ENCODE measurements around the gene AGBL1.
"Not testable (repeated sequence)": the region's sequence is repeated elsewhere in the genome, so short reads cannot be mapped to it uniquely, and the experiment has no call there.

Gene AGBL1

DNA sequence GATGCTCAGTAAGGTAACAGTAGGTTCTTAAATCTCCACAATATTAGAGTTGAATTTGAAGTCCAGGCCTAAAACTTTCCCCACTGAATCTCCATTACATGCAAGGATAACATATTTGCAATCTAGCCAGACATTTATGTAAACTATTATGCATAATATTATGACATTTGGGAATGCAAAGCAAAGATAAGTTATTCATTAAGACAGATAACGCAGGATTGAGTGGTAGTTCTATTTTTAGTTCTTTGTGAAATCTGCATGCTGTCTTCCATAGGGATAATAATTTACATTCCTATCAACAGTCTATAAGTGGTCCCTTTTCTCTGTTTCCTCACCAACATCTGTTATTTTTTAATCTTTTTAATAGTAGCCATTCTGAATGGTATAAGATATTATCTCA is 333.5 kb downstream of the AGBL1 start:
- no peak for DNase-seq

DNA sequence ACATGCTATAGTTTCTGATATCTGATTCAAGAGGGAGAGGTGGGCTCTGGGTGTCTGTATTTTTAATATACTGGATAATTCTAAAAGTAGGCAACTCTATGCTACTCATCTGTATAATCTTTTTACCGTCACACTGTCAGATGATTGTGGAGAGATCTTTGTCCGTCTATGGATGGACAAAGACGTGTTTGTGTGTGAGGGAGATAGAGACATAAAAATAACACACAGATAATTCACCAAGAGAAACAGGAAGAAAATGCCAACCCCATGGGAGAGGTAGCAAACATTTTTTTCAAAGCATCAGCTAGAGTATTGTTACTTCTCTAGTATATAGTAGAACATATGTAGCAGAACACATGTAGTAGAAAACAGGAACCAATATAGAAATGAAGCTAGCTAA is 346.1 kb downstream of the AGBL1 start:
- DNase-seq: no peak

DNA sequence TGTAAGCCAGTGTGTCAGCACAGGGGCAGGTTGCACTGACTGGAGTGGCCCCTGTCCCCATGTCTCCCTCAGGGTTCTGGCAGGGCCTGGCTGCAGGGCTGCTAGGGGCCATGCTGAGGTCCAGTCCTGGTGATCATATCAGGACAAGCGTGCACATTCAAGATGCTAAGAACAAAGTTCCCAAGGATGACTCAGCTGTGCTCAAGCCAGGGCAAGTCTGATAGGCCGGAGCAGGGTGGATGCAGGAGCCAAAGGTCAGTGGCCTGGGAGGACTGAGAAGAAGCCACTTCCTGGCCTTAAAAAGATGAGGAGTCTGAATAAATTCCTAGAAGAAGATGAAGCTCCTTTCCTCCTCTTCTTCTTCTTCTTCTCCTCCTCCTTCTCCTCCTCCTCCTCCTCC is 353.2 kb downstream of the AGBL1 start:
- no peak for DNase-seq

DNA sequence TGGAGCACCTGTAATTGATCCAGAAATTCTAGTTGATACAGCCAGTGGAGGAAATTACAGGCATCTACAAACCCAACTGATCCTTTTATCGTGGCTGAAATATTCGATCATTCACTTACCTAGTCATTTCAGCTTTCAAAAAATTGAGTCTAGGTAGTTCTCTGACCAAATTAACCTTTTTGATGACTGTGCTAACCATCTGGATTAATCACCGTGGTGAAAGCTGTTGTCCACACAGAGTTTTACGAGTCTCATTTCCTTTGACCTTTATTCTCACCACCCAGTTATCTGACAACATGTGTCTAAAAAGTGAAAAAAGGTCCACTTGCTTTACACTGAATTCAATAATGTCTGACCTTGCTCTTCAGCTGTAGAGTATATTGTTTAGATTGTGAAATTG is 354.3 kb downstream of the AGBL1 start:
- DNase-seq: no peak

DNA sequence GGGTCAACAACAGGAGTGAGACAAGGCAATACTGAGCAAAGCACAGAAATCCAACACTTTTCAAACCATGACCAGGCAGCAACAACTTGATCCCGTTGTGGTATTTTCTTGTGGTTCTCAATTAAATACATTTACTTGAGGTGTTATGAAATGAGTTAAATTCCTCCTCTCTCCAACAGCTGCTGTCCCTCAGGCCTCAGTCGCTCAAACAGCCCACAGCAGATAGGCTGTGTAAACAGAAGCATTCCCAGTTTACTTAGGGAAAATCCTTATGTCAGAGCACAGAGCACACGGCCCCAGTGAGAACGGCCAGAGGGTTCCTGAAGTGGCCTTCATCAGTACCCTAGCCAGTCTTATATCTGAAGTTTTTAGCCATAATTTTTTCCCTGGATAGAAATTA is 359.9 kb downstream of the AGBL1 start:
- DNase-seq: no peak

DNA sequence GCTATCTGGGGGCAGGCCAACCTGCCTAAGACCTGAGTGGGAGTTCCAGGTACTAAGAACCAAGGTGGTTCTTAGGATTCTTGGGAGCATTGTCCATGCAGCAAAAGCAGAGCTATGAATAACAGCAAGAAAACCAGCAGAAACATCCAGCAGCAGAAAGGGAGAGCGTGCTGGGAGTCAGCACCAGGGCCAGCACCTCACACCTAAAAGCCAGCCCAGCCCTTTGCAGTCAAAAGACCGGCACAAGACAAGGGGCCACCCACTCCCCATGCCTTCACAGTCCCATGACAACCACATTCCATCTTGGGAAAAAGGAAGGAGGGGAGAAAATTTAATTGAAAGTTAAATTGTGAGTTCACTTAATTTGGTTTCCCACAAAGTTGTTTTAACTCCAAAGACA is 364.9 kb downstream of the AGBL1 start:
- no peak for DNase-seq

DNA sequence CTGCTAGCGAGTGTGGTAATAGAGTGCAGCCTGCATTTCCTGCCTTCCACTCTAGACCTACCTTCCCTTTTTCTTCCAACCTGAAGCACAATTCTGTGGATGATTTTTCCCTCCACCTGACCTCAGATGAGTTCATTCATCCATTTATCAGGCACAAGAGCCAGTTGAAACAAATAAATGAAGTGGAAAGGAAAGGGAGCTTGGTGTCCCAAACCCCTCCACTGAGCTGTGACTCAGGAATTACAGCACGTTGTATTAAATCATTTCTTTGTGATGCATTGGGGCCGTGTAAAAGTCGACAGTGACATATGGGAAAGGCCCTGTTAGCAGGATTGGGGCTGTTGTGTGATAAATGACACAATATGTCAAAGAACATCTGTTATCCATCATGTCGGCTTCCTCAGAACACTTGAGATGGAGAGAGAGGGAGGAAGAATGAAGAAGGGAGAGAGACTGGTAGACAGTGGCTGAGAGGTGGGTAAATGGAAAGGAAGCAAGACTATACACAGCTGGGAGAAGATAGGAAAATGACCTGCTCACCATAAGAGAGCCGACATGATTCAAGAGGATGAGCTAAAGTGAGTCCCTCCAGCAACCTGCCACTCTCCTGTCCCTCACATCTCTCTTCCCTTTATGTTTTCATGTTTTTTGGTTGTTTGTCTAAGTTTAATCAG is 366.0 kb downstream of the AGBL1 start:
- DNase-seq: no peak

DNA sequence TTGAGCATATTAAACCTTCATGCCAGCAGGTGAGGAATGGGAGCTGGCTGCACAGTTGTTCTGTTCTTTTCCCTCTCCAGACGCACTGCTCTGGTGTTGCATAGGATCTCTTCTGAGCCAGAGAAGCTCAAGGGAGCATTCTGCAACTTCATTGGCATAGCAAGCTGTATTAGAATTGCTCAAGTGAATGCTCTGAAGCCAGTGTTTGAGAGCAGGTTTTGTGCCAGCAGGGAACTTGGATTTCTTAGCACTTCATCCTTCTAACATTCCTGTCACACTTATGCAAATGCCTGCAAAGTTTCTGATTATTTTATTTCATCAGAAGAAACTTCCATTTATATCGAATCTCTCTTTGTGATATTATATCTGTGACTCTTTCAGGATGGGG is 366.6 kb downstream of the AGBL1 start:
- no peak for DNase-seq

DNA sequence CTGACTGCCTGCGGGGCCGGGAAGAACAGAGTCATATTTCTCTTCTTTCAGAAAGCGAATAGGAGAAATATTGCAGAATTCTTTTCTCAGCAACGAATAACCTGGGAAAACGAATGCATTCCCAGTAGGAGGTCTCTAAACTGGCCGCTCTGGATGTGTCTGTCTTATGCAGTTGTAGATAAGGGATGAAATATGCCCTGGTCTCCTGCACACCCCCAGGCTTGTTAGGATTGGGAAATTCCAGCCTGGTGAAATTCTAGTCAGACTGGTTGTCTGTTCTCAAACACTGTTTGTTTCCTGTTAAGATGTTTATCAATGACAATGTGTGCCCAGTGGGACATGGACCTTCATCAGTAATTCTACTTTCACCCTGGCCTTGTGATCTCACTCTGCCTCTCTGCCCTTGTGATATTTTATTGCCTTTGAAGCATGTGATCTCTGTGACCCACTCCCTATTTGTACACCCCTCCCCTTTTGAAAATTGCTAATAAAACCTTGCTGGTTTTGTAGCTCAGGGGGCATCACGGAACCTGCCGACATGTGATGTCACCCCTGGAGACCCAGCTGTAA is 385.9 kb downstream of the AGBL1 start:
- not testable (repeated sequence) for DNase-seq

DNA sequence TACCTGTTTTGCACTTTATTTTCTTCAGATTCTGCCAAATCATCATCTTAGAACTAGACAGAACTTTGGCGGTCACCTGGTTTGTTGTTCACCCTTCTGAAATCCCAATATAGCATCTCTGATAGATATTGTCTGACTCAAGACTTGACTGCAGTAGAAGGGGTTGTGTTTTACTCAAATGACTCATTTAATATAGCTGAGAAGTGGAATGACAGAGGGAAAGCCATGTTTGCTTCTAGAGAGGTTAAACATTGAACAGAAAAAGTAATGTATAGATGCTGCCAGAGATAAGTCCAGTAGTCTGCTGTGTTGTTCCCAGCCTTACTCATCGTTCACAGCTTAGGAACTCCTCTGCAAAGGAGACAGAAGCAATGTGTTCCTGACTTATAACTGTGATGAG is 402.0 kb downstream of the AGBL1 start:
- no peak for DNase-seq

DNA sequence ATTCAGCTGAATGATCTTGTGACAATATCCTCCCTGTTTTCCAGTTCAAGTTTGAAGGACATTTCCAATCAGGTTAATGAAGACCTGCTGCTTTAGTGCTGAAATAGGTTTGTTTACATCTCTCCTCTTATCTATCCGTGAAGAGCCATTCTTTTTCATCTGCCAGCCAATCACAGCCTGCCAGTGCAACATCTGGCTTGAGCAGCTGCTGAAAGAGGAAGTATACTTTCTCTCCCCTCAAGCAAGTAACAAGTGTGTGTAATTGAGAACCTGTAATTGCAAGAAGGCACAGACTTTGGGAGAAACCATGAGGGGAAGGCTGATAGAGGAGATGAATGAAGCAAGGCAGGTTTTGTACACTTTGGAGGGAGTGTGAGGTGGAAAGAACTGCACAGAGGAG is 404.3 kb downstream of the AGBL1 start:
- DNase-seq: no peak

DNA sequence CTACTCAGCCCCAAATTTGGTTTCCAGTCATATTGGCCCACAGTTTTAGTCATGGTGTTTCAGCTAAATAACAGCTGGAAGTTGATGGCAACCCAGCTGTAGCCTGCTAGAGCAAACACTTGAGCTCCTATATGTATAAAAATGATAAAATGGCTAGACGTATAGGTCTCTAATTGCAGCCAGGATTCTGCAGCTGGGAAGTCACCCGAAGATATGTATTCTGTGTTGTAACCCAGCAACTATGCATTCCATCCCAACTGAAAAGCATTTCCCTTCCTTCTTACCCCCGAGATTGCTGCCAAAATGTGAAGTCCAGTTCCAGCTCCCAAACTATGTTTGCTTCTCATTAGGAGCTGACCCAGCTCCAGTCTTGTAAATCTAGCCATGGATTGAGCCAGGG is 408.4 kb downstream of the AGBL1 start:
- no peak for DNase-seq

DNA sequence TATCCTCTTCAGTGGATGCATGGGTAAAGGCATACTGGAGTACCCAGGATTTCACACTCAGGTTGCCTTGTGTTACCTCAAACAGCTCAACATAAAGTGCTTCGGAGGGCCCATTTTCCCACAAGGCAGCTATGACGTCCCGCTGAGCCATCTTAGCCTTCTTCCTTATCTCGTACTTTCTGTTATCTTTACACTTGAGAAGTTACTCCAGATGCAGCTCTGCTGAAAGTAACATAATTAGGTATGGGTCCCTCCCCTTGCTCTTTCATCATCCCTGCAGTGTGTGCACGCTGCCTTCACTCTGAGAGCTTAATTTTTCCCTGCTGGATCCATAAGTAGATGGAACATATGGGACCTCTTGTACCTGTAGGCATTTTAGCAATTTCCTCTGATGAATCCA is 410.3 kb downstream of the AGBL1 start:
- DNase-seq: no peak

DNA sequence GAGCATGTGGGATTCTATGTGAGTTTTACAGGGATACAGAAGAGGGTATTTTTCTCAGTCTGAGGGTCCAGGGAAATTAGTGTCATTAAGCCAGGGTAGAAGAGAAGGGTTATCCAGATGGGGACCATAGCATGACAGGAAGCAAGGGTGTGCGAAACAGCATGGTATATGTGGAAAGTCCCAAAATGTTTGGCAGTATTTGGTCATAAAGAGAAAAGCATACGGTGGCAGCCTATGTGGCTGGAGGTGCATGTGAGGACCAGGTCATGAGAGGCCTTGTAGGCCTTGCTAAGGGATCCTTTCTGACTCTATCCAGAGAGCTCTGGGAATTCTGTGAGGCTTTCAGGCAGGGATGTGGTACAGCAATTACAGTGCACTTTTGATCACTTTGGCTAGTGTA is 411.4 kb downstream of the AGBL1 start:
- DNase-seq: no peak

DNA sequence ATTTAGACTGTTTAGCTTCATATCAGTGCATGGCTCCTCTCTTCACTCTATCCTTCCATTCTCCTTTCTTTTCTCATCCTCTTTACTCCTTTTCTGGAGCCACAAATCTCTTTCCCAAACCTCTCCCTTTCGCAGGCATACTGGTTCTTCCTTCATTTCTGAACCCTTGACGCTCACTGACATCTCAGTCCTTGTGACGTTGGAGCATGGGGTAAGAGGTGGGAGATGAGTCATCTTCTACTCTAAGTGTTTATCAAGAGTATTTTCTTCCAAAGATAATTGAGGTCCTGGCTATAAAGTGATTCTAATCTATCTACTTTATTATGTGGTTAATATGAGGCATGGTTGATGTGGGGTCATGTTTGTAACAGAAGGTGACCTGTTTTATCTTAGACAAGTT is 414.2 kb downstream of the AGBL1 start:
- no peak for DNase-seq

DNA sequence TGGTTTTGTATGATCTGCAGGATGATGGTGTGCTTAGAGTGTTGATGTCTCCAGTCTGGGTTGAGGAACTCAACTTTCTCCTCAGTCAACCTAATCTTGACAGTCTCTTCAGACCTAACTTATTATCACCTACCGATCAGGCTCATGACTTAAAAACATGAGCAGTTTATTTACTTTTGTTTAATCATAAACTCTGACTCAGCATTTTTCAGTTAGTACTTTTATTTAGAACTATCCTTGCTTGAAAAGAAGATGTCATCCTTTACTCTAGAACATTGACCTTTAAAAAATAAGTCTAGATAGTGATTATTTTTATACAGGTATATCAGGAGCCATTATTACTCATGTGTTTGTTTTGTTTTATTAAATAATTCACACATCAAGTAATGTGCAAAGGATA is 414.8 kb downstream of the AGBL1 start:
- no peak for DNase-seq

DNA sequence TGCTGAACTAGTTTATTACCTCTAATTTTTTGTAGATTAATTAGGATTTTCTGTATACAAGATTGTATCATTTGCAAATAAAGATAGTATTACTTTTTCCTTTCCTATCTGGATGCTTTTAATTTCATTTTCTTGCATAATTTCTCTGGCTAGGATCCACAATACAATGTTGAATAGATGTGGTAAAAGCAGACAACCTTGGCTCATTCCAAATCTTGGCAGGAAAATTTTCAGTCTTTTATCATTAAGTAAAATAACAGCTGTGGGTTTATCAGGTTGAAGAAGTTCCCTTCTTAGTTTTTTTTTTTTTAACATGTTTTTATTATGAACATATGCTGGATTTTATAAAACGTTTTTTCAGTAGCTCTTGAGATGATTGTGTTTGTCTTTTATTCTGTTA is 422.6 kb downstream of the AGBL1 start:
- no peak for DNase-seq

DNA sequence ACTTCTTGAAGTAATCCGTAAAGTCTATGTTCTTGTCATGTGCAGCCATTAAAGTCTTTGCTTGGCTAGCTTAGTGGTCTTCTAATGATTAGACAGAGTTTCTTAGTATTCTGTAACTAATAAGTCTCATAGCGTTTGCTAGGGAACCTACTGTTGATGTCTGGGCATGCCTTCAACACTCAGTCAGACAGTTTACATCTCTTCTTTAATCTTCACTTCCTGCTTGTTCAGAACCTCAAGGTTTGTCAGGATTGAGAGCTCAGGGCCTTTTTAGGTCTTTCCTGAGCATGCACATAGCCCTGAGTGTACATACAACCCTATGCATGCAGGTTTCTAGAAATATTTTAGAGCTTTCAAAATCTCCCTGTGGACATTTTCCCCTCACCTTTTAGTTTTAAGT is 426.3 kb downstream of the AGBL1 start:
- DNase-seq: no peak

DNA sequence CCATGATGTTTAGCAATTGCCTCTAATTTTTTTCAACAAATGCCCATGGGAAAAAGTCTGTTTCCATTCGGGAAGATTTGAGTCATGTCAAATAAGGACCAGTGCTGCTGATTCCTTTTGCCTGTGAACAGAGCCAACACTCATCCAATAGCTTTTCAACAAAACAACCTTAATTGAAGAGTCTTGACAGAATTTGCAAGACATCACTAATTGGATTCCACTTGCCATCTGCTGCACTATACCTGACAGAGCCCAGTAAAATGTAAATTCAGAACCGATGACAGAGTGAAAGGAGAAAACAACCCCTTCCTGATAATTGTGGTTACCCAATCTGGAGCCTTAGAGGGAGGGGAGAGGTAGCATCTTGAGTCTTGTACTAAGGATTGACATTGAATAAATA is 426.7 kb downstream of the AGBL1 start:
- no peak for DNase-seq

DNA sequence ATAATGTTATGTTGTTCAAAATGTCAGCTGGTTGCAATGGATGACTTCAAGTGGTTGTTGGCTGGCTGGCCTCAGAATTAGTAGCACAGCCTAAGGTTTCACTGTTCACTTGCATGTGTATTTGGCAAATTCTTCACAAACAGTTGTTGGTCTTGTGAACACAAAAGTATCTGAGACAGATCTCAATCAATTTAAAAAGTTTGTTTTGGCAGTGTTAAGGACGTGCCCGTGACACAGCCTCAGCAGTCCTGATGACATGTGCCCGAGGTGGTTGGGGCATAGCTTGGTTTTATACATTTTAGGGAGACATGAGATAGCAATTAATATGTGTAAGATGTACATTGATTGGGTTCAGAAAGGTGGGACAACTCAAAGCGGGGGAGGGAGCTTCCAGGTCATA is 436.0 kb downstream of the AGBL1 start:
- no peak for DNase-seq

DNA sequence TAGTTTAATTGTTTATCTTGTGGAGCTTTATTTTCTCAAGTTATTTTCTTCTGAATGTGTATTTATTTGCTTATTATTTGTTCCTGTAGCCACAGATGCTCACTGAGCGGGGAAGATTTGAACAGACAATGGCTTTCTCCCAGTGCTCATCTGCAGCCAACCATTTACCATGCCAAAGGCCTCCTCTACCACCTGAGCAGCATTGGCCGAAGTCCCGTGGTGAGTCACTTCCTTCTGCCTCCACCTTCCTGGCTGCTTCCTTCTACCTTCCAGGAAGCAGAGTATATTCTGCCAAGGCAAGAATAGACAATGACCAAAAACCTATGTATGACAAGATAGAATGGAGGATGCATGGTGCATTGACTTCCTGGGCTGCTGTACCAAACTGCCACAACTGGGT is 443.1 kb downstream of the AGBL1 start:
- no peak for DNase-seq

DNA sequence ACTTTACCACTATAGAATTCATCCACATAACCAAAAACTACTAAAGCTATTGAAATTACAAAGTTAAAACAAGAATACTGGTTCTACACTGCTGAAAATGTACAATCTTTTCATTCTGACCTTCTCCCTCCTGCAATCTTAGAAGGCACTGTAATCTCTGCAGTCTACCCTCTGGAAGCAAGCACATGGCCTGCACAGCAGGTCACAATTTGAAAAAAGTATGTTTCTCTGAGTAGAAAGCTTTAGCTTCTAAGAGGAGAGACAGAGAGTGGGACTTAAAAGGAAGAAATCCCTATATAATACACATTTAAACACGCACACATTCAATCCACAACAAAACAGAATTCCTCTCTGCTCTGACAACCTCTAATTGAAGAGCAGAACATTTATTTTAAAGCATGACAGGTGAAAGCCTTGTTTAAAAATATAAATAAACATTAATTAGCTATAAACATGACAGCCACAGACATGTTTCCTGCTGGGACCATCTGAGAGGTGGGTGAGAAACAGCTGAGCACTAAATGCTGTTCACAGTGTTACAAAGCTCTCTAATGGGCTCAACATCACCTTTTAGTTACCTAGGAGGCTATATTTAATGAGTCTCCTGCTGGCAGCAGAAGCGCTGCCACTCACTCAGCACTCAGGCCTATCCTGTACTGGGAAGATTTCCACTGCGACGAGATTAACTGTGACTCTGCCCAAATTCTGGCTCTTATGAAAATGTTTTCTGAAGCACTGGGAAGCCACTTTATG is 447.4 kb downstream of the AGBL1 start:
- no peak for DNase-seq

DNA sequence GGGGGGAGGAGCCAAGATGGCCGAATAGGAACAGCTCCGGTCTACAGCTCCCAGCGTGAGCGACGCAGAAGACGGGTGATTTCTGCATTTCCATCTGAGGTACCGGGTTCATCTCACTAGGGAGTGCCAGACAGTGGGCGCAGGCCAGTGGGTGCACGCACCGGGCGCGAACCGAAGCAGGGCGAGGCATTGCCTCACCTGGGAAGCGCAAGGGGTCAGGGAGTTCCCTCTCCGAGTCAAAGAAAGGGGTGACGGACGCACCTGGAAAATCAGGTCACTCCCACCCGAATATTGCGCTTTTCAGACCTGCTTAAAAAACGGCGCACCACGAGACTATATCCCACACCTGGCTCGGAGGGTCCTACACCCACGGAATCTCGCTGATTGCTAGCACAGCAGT is 448.4 kb downstream of the AGBL1 start:
- DNase-seq: not testable (repeated sequence)

DNA sequence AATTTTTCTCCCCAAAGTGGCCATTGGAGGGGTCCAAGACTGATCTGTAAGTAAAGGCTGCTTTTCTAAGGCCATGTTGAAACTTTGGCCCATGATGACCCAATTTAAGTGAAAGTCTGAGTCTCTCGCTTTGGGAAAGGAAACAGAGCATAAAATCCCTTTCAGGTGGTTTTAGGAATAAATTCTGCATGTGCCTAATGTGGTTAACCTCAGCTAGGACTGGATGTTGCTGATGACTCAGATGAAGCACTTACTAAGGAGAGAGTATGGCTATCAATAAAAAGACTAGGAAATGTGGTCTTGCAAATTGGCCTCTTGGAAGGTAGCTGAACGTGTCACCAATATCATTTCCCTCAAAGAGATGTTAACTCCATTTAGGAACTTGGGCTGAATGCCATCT is 458.5 kb downstream of the AGBL1 start:
- DNase-seq: no peak
